ENCODE results near the gene PDCD10. TPM values are rescaled to one million over a fixed set of nuclear protein-coding genes. Genes with fewer than 3 reads are reported as not detected.

The PDCD10 gene
- total RNA-seq: 72.1 and 97.5 TPM in 2 replicates

GRCh38 chr3:167734498-167735232, at the start of gene PDCD10:
PDCD10 (minus strand) TSS chr3:167734892; CDS start chr3:167720157, 14,735 bp downstream.

GRCh38 chr3:167735233-167736138, 794 bp upstream of the PDCD10 start, which contains the start of gene SERPINI1:
SERPINI1 (plus strand) TSS chr3:167735721; CDS start chr3:167789129, 53,408 bp downstream.

GRCh38 chr3:167653760-167654159, 80.9 kb downstream of the PDCD10 start, which contains the start of gene WDR49:
WDR49 (minus strand) TSS chr3:167653942; CDS start chr3:167653425, 517 bp downstream.

Other genes with a start within 250 kb of the PDCD10 start
- gene WDR49, start 81.0 kb downstream of the PDCD10 start, total RNA-seq: not detected in 2 replicates
- gene SERPINI1, start 829 bp upstream of the PDCD10 start, total RNA-seq: 3.8 and 4.6 TPM in 2 replicates

All from airway epithelial cell (primary cell).